Activated gamma-delta T cell treated with Interleukin-2 at 50 U/mL for 16 hours (primary cell): Measurements from ENCODE around the gene SPRN.
"Not testable (repeated sequence)": the region's sequence is repeated elsewhere in the genome, so short reads cannot be mapped to it uniquely, and the experiment has no call there.

ENCODE experiments used
- DNase-seq: peaks from one replicate; pipeline ENCODE4 v3.0.0-alpha.2; 2020

SPRN gene

GRCh38 chr10:133383551-133383950, 40.9 kb downstream of the SPRN start:
- no peak for DNase-seq

GRCh38 chr10:133381036-133381435, 43.4 kb downstream of the SPRN start:
- DNase-seq: no peak

DNA sequence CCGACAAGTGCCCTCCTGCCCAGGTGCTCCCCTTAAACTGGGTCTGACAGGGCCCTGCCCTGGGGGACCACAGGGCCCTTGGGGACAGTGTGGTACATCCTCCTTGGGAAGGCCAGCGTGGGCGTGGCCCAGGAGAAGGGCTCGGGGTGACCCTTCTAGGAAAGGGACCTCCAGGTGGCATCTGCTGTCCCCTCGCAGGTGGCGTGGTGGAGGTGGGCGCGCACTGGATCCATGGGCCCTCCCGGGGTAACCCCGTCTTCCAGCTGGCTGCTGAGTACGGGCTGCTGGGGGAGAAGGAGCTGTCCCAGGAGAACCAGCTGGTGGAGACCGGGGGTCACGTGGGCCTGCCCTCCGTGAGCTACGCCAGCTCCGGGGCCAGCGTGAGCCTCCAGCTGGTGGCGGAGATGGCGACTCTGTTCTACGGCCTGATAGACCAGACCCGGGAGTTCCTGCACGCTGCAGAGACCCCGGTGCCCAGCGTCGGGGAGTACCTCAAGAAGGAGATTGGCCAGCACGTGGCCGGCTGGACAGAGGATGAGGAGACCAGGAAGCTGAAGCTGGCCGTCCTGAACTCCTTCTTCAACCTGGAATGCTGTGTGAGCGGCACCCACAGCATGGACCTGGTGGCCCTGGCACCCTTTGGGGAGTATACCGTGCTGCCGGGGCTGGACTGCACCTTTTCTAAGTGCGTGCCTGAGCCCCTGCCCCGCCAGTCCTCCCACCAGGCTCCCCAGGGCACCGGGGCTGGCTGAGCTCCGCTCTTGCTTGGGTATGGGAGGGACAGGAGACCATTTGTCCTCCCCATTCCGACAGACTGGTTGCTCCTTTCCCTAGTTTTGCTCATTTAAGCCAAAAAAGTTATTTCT, 44.4 kb downstream of the SPRN start:
- no peak for DNase-seq

DNA sequence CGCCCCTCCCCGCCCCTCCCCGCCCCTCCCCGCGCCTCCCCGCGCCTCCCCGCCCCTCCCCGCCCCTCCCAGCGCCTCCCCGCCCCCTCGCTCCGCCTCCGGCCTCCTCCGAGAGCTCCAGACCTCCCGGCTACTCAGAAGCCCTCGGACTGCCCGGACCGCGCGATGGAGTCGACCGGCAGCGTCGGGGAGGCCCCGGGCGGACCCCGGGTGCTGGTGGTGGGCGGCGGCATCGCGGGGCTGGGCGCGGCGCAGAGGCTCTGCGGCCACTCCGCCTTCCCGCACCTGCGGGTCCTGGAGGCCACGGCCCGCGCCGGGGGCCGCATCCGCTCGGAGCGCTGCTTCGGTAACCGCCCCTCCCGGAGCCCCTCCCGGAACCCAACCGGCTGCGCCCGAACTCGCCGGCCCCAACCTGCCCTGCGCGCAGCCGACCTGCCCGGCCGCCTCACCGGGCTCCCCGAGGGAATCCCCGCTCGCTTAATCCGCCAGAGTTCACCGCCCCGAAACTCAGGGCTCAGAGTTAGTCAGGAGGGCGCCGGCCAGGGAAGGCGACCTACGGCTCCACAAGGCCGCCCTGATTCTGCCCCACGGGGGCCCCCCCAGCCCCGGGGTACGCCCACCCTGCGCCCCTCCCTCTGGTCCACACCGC, 45.1 kb downstream of the SPRN start, which contains the start of gene PAOX:
TSS of gene PAOX (plus strand) at position 111 of the 649 bp plus-strand sequence. CDS start at position 166, 55 bp downstream.
- peak; percentile 43 for DNase-seq

DNA sequence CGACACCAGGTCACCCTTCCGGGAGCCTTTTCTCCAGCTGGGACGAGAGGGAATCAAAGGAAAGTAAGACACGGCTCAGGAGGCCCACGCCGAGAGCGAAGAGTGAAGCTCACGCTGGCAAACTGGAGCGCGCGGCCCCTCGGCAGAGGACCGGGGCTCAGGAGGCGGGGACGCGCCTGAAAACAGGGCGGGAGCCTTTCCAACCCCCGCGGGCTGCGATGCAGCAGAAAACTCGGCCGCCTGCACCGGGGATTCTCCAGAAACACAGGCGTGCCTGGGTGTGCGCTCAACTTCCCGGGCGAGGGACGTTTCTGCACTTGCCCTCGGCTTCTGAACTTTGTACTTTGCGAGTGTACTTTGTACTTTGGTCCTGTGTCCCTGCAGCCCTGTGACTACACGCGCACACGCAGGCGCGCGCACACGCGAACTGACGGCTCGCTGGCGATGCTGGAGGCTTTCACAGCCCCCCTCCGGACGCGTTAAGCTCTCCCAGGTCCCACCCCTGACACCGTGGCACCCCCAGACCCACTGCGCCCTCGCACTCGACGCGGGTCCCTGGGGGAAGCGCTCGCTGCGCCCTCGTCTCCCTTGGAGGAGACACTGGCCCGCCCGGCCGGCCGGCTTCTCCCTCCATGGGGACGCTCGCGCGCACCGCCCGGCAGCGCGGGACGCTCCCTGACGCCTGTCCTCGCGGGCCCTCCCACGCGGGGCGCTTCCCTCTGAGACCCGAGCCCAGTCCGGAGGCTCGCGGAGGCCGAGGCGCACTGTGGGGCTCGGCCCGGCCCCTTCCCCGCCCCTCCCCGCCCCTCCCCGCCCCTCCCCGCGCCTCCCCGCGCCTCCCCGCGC, 46.0 kb downstream of the SPRN start:
- DNase-seq: peak; percentile 43

GRCh38 chr10:133377818-133378250, 46.6 kb downstream of the SPRN start:
- DNase-seq: no peak

DNA sequence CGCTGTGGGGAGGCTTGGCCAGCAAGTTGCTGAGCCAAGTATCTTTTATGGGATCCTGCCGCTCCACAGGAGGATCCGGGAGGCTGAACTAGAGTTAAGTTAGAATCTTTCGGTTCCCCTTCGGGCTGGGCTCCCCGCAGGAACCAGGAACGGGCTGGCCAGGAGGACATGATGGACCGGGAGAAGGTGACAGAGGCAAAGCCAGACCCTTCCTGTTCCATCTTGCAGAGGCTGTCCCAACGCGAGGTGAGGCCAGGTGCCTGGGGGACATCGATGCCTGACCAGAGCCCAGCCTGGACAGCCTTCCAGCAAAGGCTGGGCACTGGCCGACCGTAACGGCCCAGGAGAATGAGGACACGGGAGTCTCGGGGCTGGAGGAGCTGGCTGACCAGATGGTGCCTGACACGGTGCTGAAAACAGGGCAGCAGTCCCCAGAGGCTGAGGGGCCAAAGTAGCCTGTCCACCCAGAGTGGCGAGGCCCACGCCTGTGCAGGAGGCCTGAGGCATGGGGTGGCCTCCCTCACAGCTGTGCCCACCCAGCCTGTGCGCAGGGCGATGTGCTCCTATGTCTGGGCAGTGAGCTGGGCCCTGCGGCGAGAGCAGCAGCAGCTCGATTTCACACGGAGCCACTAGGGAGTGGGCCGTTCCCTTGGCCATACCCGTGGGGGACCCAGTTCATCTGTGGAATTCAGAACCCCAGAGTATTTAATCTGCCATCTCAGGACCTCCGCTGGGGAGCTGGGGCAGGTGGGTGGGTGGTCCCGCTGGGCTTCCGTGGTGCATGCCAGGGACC, 47.2 kb downstream of the SPRN start:
- DNase-seq: no peak

DNA sequence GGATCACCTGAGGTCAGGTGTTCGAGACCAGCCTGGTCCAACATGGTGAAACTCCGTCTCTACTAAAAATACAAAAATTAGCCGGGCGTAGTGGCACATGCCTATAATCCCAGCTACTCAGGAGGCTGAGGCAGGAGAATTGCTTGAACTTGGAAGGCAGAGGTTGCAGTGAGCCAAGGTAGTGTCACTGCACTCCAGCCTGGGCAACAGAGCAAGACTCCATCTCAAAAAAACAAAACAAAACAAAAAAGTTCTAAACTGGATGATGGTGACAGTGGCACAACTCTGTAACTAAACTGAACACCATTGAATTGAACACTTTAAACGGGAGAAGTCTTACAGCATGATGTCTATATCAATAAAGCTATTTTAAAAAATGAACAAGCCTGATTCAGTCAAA, 48.2 kb downstream of the SPRN start:
- not testable (repeated sequence) for DNase-seq

DNA sequence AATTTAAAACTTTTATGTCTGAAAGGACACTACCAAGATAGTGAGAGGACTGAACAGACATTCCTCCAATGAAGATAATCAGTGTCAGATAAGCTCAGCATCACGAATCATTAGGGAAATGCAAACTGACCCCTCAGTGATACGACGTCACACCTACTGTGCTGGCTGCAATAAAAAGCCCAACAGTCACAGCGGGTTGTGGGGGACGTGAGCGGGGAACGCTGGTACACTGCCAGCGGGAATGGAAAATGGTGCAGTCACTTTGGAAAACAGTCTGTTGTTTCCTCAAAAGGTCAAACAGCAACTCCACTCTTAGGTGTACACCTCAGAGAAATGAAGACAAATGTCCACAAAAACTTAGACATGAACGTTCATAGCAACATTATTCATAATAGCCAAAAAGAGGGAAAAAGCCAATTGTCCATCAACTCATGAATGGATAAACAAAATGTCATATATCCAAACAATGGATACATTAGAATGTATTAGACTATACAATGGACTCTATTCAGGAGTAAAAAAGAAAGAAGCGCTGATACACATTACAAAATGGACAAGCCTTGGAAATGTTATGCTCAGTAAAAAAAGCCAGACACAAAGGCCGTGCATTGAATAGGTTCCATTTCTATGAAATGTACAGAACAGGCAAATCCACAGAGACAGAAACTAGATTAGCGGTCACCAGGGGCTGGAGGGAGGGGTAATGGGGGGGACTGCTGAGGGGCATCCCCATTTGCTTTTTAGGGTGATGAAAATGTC, 48.9 kb downstream of the SPRN start:
- no peak for DNase-seq

DNA sequence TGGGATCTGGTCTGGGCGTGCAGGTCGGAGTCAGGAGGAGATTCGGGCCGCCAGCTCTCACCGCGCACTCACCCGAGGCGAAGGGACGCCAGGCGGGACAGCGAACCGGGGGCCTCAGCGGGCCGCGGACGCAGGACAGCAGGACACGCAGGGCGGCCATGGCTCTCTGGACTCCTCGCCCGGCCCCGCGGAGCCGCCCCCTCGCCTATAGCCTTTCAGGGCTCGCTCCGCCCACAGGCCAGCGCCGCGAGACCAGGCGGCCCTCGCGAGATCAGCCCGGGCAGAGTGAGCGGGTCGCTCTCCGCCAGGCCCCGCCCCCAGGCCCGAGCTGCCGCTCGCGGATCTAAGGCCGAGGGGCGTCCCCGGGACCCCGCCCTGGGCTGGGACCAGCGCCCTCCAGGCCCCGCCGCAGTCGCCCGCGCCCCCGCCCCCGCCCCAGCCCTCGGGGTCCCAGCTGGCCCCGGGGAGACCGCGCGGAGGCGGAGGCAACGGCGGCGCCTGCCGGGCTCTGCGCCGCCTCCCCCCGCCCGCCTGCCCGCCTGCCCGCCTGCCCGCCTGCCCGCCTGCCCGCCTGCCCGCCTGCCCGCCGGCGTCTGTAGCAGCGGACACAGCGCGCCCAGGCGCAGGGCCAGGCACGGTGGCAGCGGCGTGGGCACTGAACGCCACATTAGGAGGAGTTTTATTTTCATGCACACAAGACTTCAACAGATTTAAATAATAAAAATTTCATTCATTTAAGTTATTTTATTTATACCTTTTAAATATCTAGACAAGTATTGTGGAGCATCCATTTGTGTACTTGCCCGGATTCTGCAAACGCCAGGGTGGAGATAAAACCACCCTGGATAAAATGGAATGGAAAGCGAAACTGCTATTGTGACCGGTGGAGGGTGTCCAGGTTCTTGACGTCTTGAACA, 51.0 kb downstream of the SPRN start, which contains the start of gene ECHS1:
TSS of gene ECHS1 (minus strand) at position 181 of the 917 bp plus-strand sequence. CDS start at position 160, 21 bp downstream.
- DNase-seq: peak; percentile 92

DNA sequence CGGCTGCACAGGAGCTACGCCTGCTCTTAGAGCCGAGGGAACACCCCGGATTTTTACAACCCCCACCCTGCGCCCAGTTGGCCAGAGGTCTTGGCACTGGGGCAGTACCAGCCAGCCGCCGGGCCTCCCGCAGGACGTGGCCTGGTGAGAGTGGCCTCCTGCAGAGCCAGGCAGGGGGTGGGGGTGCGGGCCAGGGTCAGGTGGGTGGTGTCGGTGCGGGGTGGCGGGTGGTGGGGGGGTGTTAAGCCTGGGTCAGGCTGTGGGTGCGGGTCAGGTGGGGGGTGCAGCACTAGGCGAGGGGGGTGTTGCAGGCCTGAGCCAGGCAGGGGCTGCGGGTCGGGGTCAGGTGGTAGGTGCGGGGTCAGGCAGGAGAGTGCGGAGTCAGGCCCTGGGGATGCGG, 51.9 kb downstream of the SPRN start:
- no peak for DNase-seq
